ENCODE results near the gene MSI2. TPM values are rescaled to one million over a fixed set of nuclear protein-coding genes. Genes with fewer than 3 reads are reported as not detected.

MSI2 gene
- total RNA-seq, 4 donors from 2014 or later: 27.3 to 50.4 (median 36.8) TPM

DNA sequence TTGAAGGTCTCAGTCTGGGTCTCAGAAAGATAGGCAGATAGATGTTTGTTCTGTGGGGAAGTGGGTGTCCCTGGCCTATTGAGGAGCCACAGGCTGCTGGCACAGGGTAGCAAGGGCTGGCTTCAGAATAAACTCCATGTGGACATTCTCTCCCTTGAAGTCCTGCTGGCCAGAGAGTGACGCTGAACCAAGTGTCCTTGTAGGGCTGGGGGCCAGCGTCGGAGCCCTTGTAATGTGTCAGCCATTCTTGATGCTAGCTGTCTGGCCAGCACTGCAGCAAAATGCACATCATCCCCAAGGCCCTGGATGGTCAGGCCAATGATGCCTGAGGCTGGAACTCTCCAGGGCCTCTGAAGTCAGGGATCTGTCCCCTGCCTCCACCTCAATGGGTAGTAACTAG is 385.4 kb downstream of the MSI2 start:
- TF ChIP-seq POLR2AphosphoS5 (IDR thresholded peaks at IDR 0.05) (no peak), POLR2A (IDR thresholded peaks at IDR 0.05) (no peak), CTCF (IDR thresholded peaks at IDR 0.05) (no peak), EP300 (IDR thresholded peaks at IDR 0.05) (no peak)
- no peak for ATAC-seq
- Histone ChIP-seq H3K36me3 (peaks cover 0 to 13% of the 10 kb centered on the region in 2 donors), H3K27me3 (no peaks in the 10 kb centered on the region), H3K4me1 (no peaks in the 10 kb centered on the region), H3K9me3 (no peaks in the 10 kb centered on the region), H3K27ac (no peak overlapping the region), H3K4me3 (no peak overlapping the region)
- 100% methylated on average over 2 of the region's 3 CpGs; no CpG with 5 or more reads in 1 of the 2 donors for WGBS, 2 donors (ENCODE audit: low coverage in 1 of 2)

DNA sequence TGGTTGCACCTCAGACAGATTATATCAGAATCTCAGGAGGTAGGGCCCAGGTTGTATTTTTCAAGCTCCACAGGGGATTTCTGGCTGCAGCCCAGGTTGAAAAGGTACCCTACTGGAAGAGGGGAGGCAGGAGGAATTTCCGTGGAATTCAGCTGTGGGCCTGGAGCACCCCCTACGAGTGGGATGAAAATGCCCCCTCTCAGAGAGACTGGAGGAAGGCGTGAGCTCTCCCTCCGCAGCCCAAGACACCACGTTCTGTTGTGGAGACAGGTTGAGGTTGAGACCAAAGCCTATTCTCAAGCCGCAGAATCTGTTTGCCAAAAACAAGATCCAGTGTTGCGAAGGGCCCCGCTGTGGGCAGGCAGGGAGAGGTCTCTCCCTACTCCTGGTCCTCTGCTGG is 386.7 kb downstream of the MSI2 start:
- no peak overlapping the region for H3K27ac ChIP-seq
- H3K27me3 ChIP-seq: no peaks in the 10 kb centered on the region
- ATAC-seq: no peak
- WGBS, 2 donors (ENCODE audit: low coverage in 1 of 2): 67 to 83% methylated on average over 1 to 4 of the region's 8 CpGs
- H3K4me3 ChIP-seq: no peak overlapping the region
- no peaks in the 10 kb centered on the region for H3K4me1 ChIP-seq
- TF ChIP-seq POLR2A (IDR thresholded peaks at IDR 0.05) (no peak), EP300 (IDR thresholded peaks at IDR 0.05) (no peak), CTCF (IDR thresholded peaks at IDR 0.05) (no peak), POLR2AphosphoS5 (IDR thresholded peaks at IDR 0.05) (no peak)
- H3K9me3 ChIP-seq: no peaks in the 10 kb centered on the region
- peaks cover 0 to 9% of the 10 kb centered on the region in 2 donors for H3K36me3 ChIP-seq

DNA sequence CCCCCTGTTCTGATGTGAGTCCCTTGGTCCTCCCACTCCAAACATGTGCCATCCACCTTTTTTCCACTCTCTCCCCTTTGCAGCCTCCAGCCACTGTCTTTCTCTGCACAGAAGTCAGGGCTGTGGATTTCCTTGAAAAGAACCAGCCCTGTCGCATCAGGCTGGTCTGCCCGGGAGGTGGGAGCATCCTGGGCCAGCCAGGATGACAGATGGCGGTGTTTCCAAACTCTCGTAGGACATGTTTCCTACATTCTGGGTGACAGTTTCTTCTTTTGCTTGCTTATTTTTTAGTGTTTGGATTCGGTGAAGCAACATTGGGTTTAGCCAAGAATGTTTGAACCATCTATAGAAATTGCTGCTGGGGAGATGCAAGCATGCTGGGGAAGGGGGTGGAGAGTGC is 388.0 kb downstream of the MSI2 start:
- Histone ChIP-seq H3K4me1 (no peaks in the 10 kb centered on the region), H3K9me3 (no peaks in the 10 kb centered on the region), H3K27ac (no peak overlapping the region), H3K36me3 (peaks cover 0 to 6% of the 10 kb centered on the region in 2 donors), H3K4me3 (no peak overlapping the region), H3K27me3 (no peaks in the 10 kb centered on the region)
- TF ChIP-seq POLR2A (IDR thresholded peaks at IDR 0.05): no peak
- TF ChIP-seq CTCF (IDR thresholded peaks at IDR 0.05): no peak
- no peak for TF ChIP-seq EP300 (IDR thresholded peaks at IDR 0.05)
- TF ChIP-seq POLR2AphosphoS5 (IDR thresholded peaks at IDR 0.05): no peak
- ATAC-seq: no peak
- 55 to 67% methylated on average over 5 of the region's 5 CpGs for WGBS, 2 donors (ENCODE audit: low coverage in 1 of 2)

GRCh38 chr17:57645950-57646665 is 389.8 kb downstream of the MSI2 start:
- no peak for ATAC-seq
- TF ChIP-seq EP300 (IDR thresholded peaks at IDR 0.05): no peak
- peaks cover 0 to 8% of the 10 kb centered on the region in 2 donors for H3K36me3 ChIP-seq
- H3K27ac ChIP-seq: no peak overlapping the region
- no peak overlapping the region for H3K4me3 ChIP-seq
- 83% methylated on average over 2 of the region's 6 CpGs; no CpG with 5 or more reads in 1 of the 2 donors for WGBS, 2 donors (ENCODE audit: low coverage in 1 of 2)
- H3K27me3 ChIP-seq: no peaks in the 10 kb centered on the region
- no peaks in the 10 kb centered on the region for H3K4me1 ChIP-seq
- no peaks in the 10 kb centered on the region for H3K9me3 ChIP-seq

DNA sequence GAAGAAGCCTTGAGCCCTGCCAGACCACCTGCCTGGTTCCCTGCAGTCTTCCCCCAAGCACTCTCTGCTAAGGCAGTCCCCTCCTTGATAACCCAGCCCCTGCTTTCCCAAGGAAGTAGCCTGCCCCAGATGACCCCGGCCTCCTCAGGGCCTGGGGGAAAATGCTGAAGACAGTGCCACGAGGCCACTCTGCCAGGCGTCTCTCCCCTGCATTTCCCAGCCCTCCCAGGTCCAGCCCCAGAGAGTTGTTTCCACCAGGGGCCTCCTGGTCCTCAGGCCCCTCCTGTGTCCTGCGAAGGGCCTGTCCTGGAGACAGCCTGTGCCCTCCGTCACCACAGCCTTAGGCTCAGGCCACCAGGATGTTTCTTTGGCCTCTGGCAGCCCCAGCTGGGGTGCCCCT is 392.4 kb downstream of the MSI2 start:
- Histone ChIP-seq H3K27me3 (no peaks in the 10 kb centered on the region), H3K4me1 (no peaks in the 10 kb centered on the region), H3K27ac (no peak overlapping the region), H3K4me3 (no peak overlapping the region), H3K36me3 (peaks cover 0 to 16% of the 10 kb centered on the region in 2 donors), H3K9me3 (no peaks in the 10 kb centered on the region)
- no peak for TF ChIP-seq EP300 (IDR thresholded peaks at IDR 0.05)
- TF ChIP-seq CTCF (IDR thresholded peaks at IDR 0.05): no peak
- TF ChIP-seq POLR2A (IDR thresholded peaks at IDR 0.05): no peak
- TF ChIP-seq POLR2AphosphoS5 (IDR thresholded peaks at IDR 0.05): no peak
- ATAC-seq: no peak
- 70% methylated on average over 2 of the region's 5 CpGs; no CpG with 5 or more reads in 1 of the 2 donors for WGBS, 2 donors (ENCODE audit: low coverage in 1 of 2)

Data from gastroesophageal sphincter (tissue), 4 donors.